ENCODE measurements around the gene FMNL3.
"Not testable (repeated sequence)": the region's sequence is repeated elsewhere in the genome, so short reads cannot be mapped to it uniquely, and the experiment has no call there.

The FMNL3 gene

GRCh38 chr12:49716553-49716952, 9.3 kb upstream of the FMNL3 start:
- no peak for DNase-seq

GRCh38 chr12:49713952-49714351, 6.7 kb upstream of the FMNL3 start:
- DNase-seq: not testable (repeated sequence)

GRCh38 chr12:49708851-49709250, 1.6 kb upstream of the FMNL3 start:
- no peak for DNase-seq

GRCh38 chr12:49707812-49708147, 575 bp upstream of the FMNL3 start:
- DNase-seq: no peak

- peak; percentile 31 for DNase-seq
These were observed 666 bp downstream of the FMNL3 start for GRCh38 chr12:49706351-49707127.

GRCh38 chr12:49705479-49706134, 1.6 kb downstream of the FMNL3 start:
- peak; percentile 48 for DNase-seq

- peak; percentile 68 for DNase-seq
These were observed 3.5 kb downstream of the FMNL3 start for GRCh38 chr12:49703647-49704137.

GRCh38 chr12:49702676-49703215, 4.5 kb downstream of the FMNL3 start:
- no peak for DNase-seq

- DNase-seq: no peak
These were observed 5.2 kb downstream of the FMNL3 start for GRCh38 chr12:49702009-49702408.

- DNase-seq: peak; percentile 65
These were observed 8.3 kb downstream of the FMNL3 start for GRCh38 chr12:49698619-49699545.

- no peak for DNase-seq
These were observed 9.4 kb downstream of the FMNL3 start for GRCh38 chr12:49697808-49698207.

GRCh38 chr12:49696723-49697122, 10.5 kb downstream of the FMNL3 start:
- DNase-seq: no peak

- no peak for DNase-seq
These were observed 13.2 kb downstream of the FMNL3 start for GRCh38 chr12:49693931-49694444.

- no peak for DNase-seq
These were observed 14.4 kb downstream of the FMNL3 start for GRCh38 chr12:49692851-49693250.

- DNase-seq: no peak
These were observed 17.4 kb downstream of the FMNL3 start for GRCh38 chr12:49689785-49690184.

- DNase-seq: no peak
These were observed 18.0 kb downstream of the FMNL3 start for GRCh38 chr12:49689237-49689636.

GRCh38 chr12:49687941-49688340, 19.3 kb downstream of the FMNL3 start:
- no peak for DNase-seq

GRCh38 chr12:49684310-49684854, 22.8 kb downstream of the FMNL3 start:
- no peak for DNase-seq

- no peak for DNase-seq
These were observed 23.5 kb downstream of the FMNL3 start for GRCh38 chr12:49683599-49684309.

GRCh38 chr12:49680075-49680474, 27.1 kb downstream of the FMNL3 start:
- no peak for DNase-seq

- no peak for DNase-seq
These were observed 28.5 kb downstream of the FMNL3 start for GRCh38 chr12:49678711-49679110.

- no peak for DNase-seq
These were observed 32.1 kb downstream of the FMNL3 start for GRCh38 chr12:49675137-49675536.
